CD1c-positive myeloid dendritic cell (primary cell): ENCODE data around the gene PTPRN2.
"Not testable (repeated sequence)": the region's sequence is repeated elsewhere in the genome, so short reads cannot be mapped to it uniquely, and the experiment has no call there.

Experiments used
- DNase-seq: peaks from one replicate; pipeline ENCODE4 v3.0.0-alpha.2; 2016; ENCODE audit errors: extremely low spot score

Gene PTPRN2

GRCh38 chr7:158265743-158266080 is 321.9 kb downstream of the PTPRN2 start:
- no peak for DNase-seq

DNA sequence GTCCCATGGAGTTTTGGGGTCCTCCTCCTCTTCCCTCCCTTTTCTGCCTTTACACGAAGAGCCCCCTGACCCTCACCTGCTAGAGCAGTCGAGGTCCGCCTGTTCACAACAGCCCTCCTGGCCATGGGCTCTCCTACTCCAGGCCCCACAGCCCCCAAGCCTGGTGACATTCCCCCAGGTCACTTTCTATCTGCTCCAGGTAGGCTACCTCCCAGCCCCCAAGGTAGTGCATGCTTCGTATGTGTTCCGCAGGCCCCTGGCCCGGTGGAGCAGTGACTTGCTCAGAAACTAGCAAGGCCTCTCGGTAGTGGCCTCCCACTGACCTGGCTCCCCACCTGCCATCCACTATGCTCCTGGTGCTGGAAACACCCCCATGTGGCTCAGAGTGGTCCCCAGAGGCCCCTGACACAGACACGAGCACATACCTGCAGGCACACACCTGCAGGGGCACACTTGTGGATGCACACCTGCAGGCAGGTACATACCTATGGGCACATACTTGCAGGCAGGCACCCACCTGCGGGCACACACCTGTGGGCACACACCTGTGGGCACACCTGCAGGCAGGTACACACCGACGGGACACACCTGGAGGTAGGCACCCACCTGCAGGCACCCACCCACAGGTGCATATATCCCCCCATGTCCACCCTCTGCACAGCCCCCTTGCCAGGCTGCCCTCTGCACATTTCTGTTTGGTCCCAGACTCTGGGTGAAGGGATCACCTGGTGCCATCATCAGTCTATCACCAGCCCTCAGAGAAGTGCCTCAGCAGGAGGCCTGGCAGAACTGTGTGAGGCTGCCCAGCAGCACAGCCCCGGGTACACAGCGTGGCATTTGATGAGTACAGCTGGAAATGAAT is 322.5 kb downstream of the PTPRN2 start:
- no peak for DNase-seq

DNA sequence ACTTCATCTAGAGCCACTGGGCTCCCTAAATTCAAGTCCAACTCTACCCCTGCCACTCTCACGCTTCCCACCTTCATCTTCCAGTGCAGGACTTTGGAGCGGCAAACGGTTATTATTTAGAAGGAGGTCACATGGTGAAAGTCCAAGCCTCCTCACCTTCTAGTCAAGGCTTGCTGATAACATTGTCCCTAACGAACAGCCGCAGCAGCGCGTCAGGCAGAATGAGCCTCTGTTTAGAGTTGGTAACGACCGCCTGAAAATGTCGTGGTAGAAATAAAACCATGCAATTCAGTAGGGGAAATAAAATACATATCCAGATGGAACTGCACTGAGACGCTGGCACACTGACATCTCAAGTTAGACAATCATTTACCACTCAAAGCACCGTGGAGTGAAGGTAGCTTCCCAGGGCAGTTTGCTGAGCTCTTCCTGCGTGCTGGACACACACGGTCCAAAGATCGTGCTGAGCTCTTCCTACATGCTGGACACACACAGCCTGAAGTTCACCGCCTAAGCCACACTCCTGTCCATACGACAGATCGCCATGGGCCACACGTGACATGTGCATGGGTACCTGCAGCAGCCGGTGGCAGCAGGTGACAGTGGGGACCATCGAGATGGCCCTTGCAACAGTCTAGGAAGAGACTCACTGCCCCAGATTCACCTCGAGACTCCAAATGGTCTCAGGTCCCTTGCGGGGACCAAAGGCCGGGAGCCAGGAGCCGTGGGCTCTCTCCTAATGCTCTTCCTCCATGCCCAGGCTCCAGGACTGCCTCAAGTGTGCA is 323.5 kb downstream of the PTPRN2 start:
- DNase-seq: no peak

GRCh38 chr7:158263110-158263963 is 324.3 kb downstream of the PTPRN2 start:
- DNase-seq: no peak

DNA sequence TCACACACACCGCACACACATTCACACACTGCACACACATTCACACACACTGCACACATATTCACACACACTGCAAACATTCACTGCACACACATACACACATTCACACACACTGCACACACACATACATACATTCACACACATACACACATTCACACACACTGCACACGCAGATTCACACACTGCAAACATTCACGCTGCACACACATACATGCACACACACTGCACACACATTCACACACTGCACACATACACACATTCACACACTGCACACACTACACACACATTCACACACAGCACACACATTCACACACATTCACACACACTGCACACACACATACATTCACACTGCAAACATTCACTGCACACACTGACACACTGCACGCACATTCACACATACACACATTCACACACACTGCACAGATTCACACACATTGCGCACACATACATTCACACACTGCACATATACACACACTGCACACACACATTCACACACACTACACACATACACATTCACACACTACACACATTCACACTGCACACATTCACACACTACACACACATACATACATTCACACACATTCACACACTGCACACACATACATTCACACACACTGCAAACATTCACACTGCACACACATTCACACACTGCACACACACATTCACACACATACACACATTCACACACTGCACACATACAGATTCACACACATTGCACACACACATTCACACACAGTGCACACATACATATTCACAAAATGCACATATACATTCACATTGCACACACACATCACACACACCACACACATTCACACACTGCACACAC is 325.1 kb downstream of the PTPRN2 start:
- no peak for DNase-seq

- no peak for DNase-seq
These were observed 326.0 kb downstream of the PTPRN2 start for GRCh38 chr7:158261362-158262235.

- DNase-seq: no peak
These were observed 326.9 kb downstream of the PTPRN2 start for GRCh38 chr7:158260567-158261361.

- DNase-seq: no peak
These were observed 327.8 kb downstream of the PTPRN2 start for GRCh38 chr7:158259671-158260418.

- no peak for DNase-seq
These were observed 328.5 kb downstream of the PTPRN2 start for GRCh38 chr7:158259141-158259540.

- DNase-seq: no peak
These were observed 329.1 kb downstream of the PTPRN2 start for GRCh38 chr7:158258411-158259130.

GRCh38 chr7:158257516-158258410 is 329.9 kb downstream of the PTPRN2 start:
- no peak for DNase-seq

DNA sequence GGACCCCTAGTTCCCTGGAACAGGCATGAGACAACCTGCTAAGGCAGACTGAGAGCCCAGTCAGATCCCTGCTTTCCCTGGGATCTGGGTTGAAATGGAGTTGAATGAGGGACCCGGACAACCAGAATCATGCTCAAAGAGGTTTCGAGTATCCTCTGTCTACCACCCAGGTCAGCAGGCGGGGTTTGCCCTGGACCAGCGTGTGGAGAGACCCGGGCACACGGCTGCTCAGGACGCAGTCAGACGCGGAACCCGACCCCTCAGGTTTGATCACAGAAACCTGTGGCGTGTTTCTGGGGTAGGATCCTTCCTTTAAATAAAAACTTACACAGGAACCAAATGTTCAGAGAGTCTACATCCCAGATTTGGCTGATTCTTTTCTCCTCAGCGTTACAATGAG is 330.6 kb downstream of the PTPRN2 start:
- DNase-seq: no peak

GRCh38 chr7:158256091-158256816 is 331.4 kb downstream of the PTPRN2 start:
- no peak for DNase-seq

- no peak for DNase-seq
These were observed 332.1 kb downstream of the PTPRN2 start for GRCh38 chr7:158255558-158255957.

DNA sequence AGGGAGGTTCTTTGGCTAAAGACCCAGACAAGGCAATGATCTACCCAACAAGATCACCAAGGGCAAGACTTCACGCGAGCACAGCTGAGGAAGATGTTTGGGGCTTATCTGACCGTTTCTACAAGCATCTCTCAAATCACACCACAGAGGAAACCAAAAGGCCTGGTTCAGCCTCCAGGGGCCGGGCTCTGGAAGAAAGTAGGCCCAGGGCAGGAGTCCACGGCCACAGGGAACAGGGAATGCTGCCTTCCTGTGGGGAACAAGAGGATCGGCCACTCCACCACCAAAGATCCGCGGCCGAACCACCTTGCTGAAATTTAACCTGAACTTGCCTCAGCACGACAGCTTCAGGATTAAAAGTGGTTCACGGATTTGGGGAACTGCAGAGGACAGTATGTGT is 332.5 kb downstream of the PTPRN2 start:
- DNase-seq: no peak

- not testable (repeated sequence) for DNase-seq
These were observed 334.0 kb downstream of the PTPRN2 start for GRCh38 chr7:158253670-158254045.
